ENCODE results near the gene NOS2. TPM values are rescaled to one million over a fixed set of nuclear protein-coding genes. Genes with fewer than 3 reads are reported as not detected.

NOS2 gene
- total RNA-seq, 4 donors from 2014 or later = 0.07 to 0.40 (median 0.35) TPM

DNA sequence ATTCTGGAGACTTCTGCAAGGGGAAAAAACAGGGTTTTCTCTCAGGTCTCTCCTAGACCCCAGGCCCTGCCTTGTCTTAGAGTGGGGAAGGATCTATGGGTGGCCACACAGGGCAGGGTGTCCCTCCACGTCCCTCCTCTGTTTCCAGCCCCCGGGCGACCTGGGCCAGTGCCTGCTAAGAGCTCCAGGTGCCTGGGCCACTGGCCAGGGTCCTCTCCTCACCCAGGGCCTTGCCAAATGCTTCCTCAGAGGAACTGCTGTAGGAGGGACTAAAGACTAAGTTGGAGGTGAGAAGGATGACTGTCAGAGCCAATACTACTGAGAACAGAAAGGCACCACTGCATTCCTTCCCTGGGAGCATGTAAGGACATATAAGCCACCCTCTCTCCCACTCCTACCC, 11.4 kb downstream of the NOS2 start:
- Histone ChIP-seq H3K27me3 (peaks cover 34% of the 10 kb centered on the region), H3K4me3 (no peak overlapping the region), H3K9me3 (no peaks in the 10 kb centered on the region), H3K27ac (no peak overlapping the region), H3K4me1 (peaks cover 0 to 12% (median 8%) of the 10 kb centered on the region in 3 donors), H3K36me3 (no peaks in the 10 kb centered on the region)
- TF ChIP-seq POLR2A (IDR thresholded peaks at IDR 0.05) (no peak), EP300 (IDR thresholded peaks at IDR 0.05) (no peak), POLR2AphosphoS5 (IDR thresholded peaks at IDR 0.05) (no peak)
- TF ChIP-seq, protein P1, sequence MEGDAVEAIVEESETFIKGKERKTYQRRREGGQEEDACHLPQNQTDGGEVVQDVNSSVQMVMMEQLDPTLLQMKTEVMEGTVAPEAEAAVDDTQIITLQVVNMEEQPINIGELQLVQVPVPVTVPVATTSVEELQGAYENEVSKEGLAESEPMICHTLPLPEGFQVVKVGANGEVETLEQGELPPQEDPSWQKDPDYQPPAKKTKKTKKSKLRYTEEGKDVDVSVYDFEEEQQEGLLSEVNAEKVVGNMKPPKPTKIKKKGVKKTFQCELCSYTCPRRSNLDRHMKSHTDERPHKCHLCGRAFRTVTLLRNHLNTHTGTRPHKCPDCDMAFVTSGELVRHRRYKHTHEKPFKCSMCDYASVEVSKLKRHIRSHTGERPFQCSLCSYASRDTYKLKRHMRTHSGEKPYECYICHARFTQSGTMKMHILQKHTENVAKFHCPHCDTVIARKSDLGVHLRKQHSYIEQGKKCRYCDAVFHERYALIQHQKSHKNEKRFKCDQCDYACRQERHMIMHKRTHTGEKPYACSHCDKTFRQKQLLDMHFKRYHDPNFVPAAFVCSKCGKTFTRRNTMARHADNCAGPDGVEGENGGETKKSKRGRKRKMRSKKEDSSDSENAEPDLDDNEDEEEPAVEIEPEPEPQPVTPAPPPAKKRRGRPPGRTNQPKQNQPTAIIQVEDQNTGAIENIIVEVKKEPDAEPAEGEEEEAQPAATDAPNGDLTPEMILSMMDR (IDR thresholded peaks at IDR 0.05) = no peak
- no peak for ATAC-seq
- WGBS, 2 donors (ENCODE audit: low coverage in 1 of 2) = no CpG with 5 or more reads among the region's 3 CpGs

DNA sequence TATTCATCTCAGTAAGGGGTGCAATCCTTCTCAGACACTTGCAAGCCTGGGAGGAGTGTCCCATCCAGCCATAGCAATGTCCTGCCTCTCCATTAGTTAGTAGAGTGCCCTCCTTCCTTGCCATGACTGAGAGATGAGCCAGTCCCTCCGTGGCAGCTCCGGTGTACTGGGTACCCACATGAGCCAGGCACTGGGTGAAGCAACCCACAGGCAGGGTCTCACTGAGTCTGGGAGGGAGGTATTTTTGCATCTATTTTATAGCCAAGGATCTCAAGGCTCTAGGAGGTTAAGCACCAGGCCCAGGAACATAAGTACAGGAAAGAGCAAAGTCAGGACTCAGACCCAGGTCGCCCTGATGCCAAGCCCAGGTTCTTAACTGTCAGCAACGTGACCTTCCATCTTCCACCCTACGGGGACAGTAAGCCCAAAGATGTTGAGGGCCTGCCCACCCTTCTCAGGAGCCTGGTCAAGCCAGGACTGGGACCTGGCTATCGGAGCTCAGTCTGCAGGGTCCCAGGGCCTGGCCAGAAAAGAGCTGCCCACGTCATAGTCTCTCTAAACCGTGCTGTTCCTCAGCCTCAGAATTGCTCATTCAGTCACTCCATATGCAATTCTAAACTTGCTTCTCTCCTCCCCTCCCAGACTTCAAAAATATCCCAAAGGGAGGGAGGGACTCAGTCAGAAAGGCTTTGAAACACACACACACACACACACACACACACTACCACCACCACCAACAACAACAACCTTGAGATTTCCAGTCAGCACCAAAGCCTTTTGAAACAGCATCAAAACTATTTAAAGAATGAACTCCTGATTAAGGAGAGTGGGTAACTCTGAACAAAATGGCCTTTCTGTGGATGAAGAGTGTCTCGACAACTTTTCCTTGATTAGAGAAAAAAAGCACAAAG, 16.6 kb downstream of the NOS2 start:
- Histone ChIP-seq H3K4me3 (no peak overlapping the region), H3K36me3 (peaks cover 0 to 3% of the 10 kb centered on the region in 2 donors), H3K4me1 (no peaks in the 10 kb centered on the region), H3K27ac (no peak overlapping the region), H3K9me3 (no peaks in the 10 kb centered on the region), H3K27me3 (no peaks in the 10 kb centered on the region)
- TF ChIP-seq POLR2AphosphoS5 (IDR thresholded peaks at IDR 0.05) (no peak), EP300 (IDR thresholded peaks at IDR 0.05) (no peak), POLR2A (IDR thresholded peaks at IDR 0.05) (no peak)
- TF ChIP-seq, protein P1 (IDR thresholded peaks at IDR 0.05) = no peak
- 84 to 90% methylated on average over 2 to 4 of the region's 9 CpGs for WGBS, 2 donors (ENCODE audit: low coverage in 1 of 2)
- ATAC-seq = no peak

DNA sequence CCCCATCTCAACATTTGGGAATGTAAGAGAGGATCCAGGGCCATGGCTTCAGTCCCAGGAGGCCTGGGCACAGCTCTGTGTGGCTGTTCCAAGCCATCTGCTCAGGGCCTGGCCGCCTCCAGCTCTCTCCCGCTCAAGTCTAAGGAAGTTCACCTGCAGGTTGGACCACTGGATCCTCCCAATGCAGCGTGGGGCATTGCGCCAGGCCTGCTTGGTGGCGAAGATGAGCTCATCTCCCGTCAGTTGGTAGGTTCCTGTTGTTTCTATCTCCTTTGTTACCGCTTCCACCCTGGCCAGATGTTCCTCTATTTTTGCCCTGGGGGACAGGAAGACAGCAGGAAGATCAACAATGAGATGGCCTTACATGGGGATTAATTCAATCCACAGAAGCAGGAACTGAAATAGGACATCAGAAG, 17.5 kb downstream of the NOS2 start:
- Histone ChIP-seq H3K36me3 (peaks cover 0 to 3% of the 10 kb centered on the region in 2 donors), H3K4me1 (no peaks in the 10 kb centered on the region), H3K27ac (no peak overlapping the region), H3K4me3 (no peak overlapping the region), H3K27me3 (no peaks in the 10 kb centered on the region), H3K9me3 (no peaks in the 10 kb centered on the region)
- WGBS, 2 donors (ENCODE audit: low coverage in 1 of 2) = 94% methylated on average over 5 of the region's 7 CpGs; no CpG with 5 or more reads in 1 of the 2 donors
- ATAC-seq = peak; percentile 39
- TF ChIP-seq EP300 (IDR thresholded peaks at IDR 0.05) (no peak), POLR2AphosphoS5 (IDR thresholded peaks at IDR 0.05) (no peak), POLR2A (IDR thresholded peaks at IDR 0.05) (no peak)
- TF ChIP-seq, protein P1 (IDR thresholded peaks at IDR 0.05) = no peak

DNA sequence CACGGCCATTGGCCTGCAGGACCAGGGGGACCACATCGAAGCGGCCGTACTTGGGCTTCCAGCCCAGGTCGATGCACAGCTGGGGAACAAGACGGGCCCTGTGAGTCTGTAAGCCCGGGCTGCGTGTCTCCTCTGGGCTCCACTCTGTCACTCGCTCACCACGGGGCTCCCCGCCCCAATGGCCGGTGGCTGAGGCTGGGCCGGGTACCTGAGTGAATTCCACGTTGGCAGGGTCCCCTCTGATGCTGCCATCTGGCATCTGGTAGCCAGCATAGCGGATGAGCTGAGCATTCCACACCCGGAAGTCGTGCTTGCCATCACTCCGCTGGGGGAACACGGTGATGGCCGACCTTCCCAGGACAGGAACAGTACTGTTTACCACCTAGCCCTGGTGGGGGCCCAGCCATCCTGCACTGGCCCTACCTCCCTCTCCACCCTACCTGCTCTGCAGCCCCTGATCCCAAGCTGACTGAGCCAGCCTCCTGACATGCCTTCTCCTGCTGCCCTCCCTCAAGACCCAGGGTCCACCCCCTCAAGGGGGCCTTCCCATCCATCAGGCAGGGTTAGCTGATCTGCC, 19.4 kb downstream of the NOS2 start:
- no CpG with 5 or more reads among the region's 20 CpGs for WGBS, 2 donors (ENCODE audit: low coverage in 1 of 2)

More for the DNA sequence above, 19.4 kb downstream of the NOS2 start:
- no peak for ATAC-seq
- no peak overlapping the region for H3K4me3 ChIP-seq
- H3K9me3 ChIP-seq = no peaks in the 10 kb centered on the region
- H3K27ac ChIP-seq = no peak overlapping the region
- TF ChIP-seq EP300 (IDR thresholded peaks at IDR 0.05) = no peak
- no peak for TF ChIP-seq POLR2AphosphoS5 (IDR thresholded peaks at IDR 0.05)
- no peak for TF ChIP-seq POLR2A (IDR thresholded peaks at IDR 0.05)
- TF ChIP-seq, protein P1 (IDR thresholded peaks at IDR 0.05) = no peak
- no peaks in the 10 kb centered on the region for H3K27me3 ChIP-seq
- peaks cover 0 to 3% of the 10 kb centered on the region in 2 donors for H3K36me3 ChIP-seq
- no peaks in the 10 kb centered on the region for H3K4me1 ChIP-seq

All from gastroesophageal sphincter (tissue), 4 donors.